Measurements from ENCODE around the gene NRXN3.

NRXN3 gene

DNA sequence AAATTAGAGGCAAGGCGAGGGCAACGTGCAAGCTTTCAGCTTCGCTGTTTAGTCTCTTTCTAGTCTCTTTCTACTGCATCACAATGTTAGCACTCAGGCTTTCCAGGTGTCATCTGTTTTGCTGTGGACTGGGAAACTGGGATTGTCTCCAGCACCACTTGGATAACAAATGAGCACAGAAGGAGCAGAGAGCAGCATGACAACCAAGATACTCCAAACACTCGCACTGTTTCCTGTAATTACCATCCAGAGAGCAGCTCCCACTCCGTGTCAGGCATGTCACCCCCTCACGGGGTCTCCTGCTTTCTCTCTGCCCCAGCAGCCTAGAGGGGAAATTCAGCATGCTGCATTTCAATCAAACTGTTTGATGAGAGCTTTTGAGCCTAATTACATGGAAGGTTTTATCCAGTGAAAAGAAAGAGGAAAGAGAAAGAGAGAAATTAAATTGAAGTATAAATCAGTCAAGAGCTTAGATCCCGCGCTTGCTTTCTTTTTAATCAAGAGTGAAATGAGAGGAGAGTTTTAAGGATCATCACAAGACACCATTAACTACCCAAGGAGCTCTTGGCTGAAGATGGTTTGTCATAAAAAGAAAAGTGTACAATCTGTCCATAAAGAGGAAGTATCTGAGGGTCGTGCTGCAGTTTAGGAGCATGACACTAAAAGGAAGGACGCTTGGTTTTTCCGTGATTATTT, 1123.5 kb downstream of the NRXN3 start:
- DNase-seq (ENCODE audit: low read depth), result no peak

DNA sequence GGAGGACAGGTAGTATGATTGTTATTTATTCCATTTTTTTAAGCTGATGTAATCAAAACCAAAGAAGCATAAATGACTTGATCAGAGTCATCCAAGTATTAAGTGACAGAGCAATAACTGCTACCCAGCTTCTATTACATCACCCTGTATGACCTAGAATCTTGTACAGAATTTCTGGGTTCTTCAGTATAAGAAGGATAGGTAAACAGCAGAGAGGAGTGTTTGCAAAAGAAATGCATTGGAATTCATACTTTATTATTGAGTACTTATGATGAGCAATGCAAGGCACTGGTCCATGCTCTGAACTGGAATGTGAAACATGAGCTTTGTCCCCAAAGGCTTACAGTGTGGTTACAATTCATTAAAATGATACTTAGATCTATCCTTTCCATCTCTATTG, 1124.3 kb downstream of the NRXN3 start:
- DNase-seq (ENCODE audit: low read depth), result no peak

DNA sequence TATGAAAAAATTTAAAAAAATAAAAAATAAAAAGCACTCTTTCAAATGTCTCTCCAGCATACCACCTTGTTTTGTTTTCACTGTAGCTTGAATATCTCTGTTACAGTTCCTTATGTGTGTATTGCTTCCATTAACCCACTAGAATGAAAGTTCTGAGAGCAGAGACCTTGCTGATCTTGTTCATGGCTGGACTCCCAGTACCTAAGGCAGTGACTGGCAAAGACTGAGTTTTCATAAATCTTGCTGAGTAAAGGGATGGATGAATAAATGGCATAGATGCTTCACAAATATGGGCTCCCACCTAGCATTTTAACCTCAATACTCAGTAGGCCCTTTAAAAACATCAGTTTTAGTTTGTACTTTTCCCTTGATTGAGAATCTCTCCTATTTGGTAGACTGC, 1125.2 kb downstream of the NRXN3 start:
- no peak for DNase-seq (ENCODE audit: low read depth)

DNA sequence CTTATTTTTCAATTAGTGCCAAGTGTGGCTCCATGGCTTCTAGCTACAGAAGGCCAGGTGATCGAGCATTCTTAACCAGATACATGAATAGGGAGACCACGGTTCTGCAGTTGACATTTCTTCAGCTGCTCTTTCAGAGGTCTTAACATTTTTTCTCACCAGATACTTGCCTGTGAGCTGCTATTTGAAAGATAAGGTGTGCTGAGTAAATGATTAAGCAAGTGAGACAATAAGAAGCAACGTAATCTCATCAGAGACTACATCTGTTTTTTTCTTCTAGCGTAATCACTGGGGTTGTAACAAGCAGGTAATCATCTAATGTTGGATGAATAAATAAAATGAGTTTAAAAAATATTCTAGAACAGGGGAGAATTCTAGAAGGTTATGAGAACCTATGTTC, 1128.2 kb downstream of the NRXN3 start:
- no peak for DNase-seq (ENCODE audit: low read depth)

DNA sequence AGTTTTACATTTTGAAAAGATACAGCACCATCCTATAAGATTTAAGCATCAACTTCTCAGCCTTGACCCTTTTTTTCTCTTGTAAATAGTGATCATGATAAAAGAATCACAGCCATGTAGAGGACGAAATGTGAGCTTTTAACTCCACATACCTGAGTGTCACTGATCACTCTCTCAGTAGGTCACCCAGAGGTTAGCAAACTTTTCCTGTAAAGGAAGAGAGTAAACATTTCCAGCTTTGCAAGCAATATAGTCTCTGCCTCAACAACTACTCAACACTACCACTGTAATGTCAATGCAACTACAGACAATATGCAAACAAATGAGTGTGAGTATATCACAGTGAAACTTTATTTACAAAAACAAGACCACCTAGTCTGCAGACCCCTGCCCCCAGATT, 1129.0 kb downstream of the NRXN3 start:
- no peak for DNase-seq (ENCODE audit: low read depth)

DNA sequence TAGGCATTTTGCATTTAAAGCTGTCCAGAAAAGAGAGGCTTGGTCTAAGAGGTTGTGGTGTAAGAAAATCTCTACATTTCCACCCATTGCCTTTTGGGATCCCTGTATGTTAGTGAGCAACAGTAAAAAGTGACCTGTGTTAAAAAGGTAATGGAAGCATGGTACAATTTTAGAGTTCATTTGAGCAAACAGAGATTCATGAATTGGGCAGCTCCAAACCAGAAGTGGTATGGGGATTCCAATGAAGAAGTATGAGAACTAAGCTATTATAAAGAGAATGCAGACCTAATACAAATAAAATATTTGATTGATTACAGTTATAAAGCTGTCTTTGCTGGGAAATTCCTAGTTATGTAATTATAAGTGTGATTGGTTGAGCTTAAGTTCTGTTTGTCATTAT, 1134.1 kb downstream of the NRXN3 start:
- DNase-seq (ENCODE audit: low read depth), result no peak

DNA sequence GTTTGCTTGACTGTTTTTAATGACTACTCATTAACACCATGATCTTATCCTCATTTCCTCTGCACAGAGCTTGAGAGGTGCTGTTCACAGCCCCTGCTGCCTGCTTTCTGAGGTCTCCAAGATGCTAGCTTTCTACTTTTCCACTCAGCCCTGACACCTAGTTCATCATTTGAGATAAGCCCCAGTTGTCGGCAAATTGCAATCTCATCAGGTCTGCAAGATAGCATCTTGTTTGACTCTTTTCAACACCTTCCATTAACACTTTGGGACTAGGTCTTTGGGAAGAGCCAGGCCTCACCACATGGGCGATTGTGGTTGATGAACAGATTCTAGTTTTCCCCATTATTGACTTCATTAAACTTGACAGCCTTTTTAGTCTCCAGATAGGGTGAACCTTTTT, 1136.4 kb downstream of the NRXN3 start:
- no peak for DNase-seq (ENCODE audit: low read depth)

DNA sequence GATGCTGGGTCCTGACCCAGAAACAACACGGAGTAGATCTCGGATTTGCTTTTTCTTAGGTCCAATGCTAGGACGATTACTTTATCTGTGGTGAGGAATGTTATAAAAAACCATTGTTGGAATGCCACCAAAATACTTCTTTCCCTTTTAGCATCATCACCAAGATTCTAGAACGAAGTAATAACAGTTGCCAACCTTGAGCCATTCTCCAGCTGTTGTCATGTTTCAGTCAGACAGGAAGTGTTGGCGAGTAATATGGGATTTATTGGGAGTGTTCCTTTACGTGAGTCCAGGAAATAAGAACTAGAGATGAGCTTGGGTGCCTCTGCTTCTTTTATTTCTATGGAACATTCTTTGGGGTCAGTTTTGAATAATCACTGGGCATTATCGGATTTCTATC, 1148.2 kb downstream of the NRXN3 start:
- DNase-seq (ENCODE audit: low read depth), result no peak

DNA sequence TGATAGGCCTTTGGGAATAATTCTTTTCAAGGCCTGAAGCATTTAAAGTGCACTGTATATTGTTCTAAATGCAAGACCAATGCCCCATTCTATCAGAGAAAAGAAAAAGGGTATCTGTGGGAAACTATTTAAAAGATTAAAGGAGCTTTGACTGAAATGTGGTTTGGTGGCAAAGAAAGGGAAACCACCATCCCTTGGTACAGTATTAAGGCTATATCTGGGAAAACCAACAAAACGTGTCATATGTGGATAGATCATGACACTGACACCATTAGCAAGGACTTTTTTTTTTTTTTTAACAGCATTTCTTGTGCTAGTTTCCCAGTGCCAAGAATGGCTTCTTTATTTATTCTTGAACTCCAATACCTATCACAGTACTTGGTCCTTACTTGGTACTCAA, 1150.4 kb downstream of the NRXN3 start:
- no peak for DNase-seq (ENCODE audit: low read depth)

DNA sequence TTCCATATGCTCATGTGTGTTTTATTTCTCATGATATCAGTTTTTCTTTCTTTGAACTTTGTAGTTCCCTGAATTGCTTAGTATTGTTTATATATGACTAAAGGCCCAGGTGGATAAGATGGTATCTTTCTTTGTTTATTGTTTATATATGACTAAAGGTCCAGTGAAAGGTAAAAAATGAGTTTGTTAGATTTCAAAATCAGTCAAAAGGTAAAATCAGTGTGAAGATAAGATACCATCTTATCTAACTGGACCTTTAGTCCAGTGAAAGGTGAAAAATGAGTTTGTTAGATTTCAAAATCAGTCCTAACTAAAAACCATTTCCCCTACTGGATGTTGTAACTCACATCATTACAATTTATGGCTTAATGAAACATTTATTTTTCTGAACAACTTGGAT, 1150.9 kb downstream of the NRXN3 start:
- DNase-seq (ENCODE audit: low read depth), result no peak

DNA sequence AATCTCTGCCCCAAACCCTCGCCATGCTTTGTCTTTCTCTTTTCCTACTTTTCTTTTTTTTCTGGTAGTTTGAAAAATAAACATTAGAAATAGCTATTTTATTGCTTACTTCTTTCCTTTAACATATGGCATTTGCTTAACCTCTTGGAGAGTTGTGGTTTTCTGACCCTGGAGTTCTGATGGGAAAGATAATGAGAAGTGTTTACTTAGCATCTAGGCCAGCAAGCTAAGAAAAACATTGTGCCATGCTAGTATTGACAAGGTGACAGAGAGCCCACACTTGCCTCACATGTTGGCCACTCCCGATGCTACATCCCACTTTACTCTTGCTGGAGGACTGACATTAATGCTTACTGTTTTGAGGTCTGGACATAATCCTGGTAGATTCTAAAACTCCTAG, 1154.9 kb downstream of the NRXN3 start:
- no peak for DNase-seq (ENCODE audit: low read depth)

DNA sequence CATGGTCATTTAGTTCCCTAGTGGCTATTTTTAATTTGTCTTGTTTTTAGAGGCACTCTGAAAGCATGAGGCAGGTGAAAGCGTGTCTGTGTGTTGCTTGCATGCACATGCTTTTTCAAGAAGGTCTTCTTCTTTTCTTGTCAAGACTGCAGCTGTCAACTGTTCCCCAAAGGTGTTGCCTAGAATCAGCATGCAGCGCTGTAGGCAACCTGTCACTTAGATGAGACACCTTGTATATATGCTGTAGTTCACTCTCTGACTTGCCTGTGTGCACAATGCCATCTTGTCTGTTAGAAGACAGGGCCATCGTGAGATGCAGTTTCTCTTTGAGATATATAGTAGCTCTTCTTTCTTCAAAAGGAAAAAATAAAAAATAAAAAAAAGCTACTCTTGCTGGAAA, 1155.4 kb downstream of the NRXN3 start:
- DNase-seq (ENCODE audit: low read depth), result no peak

DNA sequence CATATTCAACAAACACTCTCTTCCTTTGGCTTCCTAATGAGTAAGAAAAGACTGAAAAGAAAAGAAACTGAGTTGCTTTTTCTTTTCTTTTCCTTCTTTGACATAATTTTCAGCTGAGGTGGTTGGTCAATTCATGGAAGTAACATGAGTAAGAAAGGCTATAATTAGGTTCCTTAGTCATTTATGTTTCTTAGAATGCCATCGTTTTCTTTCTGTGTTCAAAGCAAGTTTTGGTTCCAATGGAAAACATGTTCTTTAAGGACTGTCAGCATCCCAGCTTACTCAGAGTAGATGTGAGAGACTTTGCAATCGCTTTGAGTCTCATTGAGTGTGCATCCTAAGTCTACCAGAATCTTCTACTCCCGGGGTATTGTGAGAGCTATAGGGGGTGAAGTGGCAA, 1158.7 kb downstream of the NRXN3 start:
- DNase-seq (ENCODE audit: low read depth), result no peak

DNA sequence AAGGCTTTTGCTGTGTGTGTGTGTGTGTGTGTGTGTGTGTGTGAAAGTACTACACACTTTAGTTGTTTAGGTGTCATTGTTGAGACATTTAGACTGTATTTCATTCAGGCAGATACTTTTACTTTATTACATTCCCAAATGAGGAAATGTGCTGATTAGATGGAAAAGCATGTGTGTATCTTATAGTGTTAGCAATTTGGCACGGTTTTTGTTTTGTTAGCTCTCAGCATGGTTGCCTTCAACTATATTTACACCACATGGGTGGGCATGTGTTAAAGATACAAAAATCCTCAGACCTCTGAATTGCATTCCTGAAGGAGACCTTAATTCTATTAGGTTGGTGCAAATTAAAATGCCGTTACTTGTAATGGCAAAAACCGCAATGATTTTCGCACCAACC, 1161.7 kb downstream of the NRXN3 start:
- DNase-seq (ENCODE audit: low read depth), result no peak

DNA sequence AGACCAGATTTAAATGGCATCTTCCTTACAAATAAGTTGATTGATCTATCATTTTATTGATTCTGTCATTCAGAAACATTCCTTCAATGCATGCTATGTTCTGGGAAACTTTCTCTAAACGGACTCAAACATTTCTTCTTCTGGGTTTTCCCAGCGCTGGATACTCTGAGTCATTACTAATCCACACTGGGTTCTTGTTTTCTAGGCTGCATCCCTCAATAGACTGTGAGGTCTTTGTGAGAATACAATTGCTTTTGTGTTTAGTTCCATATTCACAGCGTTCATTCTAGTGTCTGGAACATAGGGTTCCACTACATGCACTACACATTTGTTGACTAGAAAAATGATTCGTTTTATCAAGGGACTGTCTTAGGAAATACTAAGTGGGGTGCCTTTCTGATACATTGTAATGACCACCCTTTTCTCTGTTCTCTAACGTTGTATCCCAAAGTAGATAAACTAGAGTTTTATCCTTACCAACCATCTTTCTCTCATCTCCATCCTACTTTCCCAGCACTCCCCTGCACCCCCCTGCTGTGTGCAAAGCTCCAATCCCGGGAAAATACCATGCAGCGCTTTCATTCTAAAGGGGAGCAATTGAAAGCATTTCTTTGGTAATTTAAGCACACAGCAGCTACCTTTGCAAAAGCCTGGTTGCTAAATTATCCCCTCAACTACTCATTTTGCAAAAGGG, 1162.5 kb downstream of the NRXN3 start:
- no peak for DNase-seq (ENCODE audit: low read depth)

DNA sequence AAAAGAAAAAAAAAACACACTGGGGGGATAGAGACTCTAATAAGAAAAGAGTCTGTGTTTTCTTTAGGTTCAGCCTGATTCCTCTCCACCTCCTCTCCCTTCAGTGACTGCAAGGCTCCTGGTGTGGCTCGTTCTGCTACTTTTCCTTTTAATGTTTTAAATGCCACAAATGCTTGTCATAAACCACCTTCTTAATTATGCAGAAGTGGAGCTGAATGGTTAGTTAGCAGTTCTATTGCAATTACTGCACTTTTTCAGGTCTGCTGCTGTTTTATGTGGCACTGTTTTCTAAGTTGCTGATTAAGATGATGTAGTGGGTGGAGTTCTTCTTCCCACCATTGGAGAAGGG, 1163.0 kb downstream of the NRXN3 start:
- DNase-seq (ENCODE audit: low read depth), result no peak

DNA sequence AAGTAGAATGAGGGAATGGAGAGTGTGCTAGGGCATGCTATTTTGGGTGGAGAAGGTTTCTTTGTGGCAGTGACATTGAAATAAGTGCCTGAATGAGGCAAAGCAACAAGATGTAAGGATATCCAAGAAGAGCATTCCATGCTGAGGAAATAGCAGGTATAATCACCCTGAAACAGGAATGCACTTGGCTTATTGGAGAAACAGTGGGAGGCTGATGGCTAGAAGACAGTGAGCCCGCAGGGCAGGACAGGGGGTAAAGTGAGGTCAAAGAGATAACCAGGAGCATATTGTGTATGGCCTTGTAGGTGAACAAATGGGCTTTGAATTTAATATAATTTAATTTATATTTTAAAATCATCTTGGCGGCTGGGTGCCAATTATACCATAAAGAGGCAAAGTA, 1164.1 kb downstream of the NRXN3 start:
- DNase-seq (ENCODE audit: low read depth), result no peak

DNA sequence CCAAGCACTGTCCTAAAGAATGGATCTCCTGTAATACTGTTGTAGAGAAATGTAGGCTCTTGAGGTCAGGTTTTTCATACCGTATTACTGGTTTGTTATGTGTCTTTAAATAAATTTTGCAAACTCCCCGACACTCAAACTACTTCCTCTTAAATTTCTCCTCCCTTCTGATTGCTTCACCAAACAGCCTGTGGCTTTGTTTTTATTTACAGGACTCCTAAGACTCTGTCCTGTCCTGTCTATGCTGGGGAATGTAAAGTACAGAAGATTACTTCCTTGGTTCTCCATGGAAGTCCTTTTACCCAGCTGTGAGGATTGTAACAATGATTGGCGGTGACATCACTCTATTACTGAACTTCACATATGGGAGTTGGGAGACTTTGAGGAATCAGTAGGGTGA, 1167.6 kb downstream of the NRXN3 start:
- no peak for DNase-seq (ENCODE audit: low read depth)

DNA sequence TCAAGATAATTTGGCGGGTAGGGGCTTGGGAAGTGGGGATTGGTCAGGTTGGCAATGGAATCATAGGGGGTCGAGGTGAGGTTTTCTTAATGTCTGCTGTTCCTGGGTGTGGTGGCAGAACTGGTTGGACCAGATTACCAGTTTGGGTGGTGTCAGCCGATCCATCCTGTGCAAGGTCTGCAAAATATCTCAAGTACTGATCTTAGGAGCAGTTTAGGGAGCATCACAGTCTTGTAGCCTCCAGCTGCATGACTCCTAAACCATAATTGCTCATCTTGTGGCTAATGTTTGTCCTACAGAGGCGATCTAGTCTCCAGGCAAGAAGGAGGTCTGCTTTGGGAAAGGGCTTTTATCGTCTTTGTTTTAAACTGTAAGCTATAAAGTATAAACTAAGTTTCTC, 1172.8 kb downstream of the NRXN3 start:
- no peak for DNase-seq (ENCODE audit: low read depth)

DNA sequence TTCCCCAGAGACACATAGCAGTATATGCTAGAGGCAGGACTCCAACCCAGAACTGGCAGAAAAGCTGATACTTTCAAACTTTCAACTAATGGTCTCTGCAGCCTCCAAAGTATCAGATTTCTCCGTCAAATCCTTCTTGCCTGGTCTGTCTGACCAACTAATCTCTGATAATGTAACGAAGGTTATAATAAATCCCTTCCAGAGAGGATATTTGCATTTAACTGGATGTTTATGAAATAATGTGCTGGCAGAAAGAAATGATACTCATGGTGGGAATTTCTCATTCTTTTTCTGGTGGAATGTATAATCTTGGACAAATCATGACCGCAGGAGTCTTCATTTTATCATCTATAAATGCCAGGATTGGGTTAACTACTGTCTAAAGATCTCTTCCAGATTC, 1180.8 kb downstream of the NRXN3 start:
- no peak for DNase-seq (ENCODE audit: low read depth)

DNA sequence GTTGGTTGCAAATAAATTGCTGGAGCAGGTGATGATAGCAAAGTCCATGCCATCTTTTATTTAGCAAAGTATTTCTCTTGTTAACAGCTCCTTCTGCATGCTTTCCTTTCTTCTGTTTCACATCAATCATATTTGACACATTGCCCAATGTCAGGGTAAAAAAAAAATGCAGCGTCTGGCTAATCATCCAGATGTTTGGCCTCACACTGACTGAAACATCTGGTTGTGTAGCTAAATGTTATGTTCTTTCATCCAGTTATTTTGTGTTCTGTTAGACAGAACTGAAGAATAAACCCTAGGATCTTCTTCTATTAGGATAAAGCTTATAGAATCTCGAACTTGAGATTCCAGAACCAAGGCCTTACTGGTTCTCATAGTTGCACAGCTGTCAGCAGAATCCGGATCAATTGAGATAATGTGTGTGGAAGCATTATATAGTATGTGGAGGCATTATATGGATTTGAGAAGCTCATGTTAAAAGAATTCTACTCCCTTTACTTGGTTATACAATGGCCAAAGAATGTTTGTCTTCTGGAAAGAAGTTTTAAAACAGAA, 1182.0 kb downstream of the NRXN3 start:
- no peak for DNase-seq (ENCODE audit: low read depth)

DNA sequence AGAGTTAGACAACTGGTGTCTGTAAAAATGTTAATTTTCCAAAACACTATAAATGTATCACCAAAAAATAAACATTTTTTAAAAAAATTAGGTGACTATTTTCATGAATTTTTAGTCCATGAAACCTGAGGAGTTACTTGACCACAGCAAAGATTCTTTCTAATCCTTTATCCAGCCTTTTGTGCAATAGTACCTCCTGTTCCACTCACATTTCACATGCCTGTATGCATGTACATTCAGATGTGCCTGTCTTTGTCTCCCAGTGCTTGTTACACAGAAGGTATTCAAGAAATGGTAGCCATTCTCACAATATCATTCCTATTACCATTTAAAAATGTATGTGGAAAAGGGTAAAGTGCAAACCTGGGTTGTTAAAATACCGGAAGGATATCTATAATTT, 1184.2 kb downstream of the NRXN3 start:
- DNase-seq (ENCODE audit: low read depth), result no peak

DNA sequence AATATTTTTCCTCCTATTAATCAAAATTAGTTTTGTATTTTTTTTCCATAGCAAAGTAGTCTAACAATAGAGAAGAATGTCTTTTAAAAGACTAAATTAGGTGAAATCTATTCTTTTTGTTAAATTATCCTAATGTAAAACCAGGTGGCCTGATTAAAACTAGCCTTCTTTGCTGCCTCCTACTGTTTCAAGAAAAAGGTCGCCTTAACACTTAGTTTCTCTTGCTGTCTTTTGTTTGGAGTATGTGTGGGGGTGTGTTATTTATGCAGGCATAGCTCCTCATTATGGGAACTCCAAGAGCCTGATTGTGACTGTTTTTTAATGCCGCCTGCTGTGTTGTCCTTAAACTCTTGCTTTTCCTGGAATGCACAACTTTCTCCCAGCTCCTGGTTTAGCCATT, 1185.9 kb downstream of the NRXN3 start:
- no peak for DNase-seq (ENCODE audit: low read depth)

DNA sequence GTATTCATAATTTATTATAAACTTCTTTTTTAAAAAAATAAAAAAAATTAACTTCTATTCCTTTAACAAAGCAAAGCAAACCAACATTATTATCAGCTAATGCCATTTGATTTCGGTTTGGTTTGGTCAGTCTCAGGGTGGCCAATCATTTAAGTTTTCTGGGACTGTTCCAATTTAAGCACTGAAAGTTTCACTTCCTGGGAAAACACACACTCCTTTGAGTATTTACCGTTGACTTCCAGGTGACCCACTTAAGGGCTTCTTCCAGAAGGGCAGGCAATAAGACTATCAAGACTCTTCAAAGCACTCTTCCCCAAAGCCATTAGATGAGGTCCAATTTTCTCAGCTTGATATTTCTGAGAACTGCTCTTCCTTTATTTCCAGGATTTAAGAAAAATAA, 1187.1 kb downstream of the NRXN3 start:
- DNase-seq (ENCODE audit: low read depth), result no peak

Data from GM04503 (cell line).